H1 (cell line): Measurements from ENCODE around the gene DNASE1L1. TPM values are rescaled to one million over a fixed set of nuclear protein-coding genes. Genes with fewer than 3 reads are reported as not detected.

Source experiments
- CTCF ChIA-PET: fragments of 300-600 bp; sonication (Branson Sonifier 250); formaldehyde crosslinking; loops from one replicate; lab custom pipeline; 2021; ENCODE audit not compliant: partially characterized antibody; lab: Charles Lee
- POLR2A ChIA-PET: fragments of 300-600 bp; sonication (Branson Sonifier 250); formaldehyde crosslinking; loops from one replicate; lab custom pipeline; 2021; ENCODE audit warnings: inconsistent platforms; ENCODE audit not compliant: partially characterized antibody; lab: Charles Lee
- DNase-seq, 2 experiments: peaks; one replicate each; pipeline versions ENCODE4 v3.0.0 to v3.0.0-alpha.2; 2010 to 2022; ENCODE audit warnings: low spot score in 2 of 2, low read depth in 1 of 2, mixed read lengths in 1 of 2
- FAIRE-seq: peaks from 2 replicates; lab custom pipeline; 2011; peaks lifted over from hg19 to GRCh38; lab: Jason Lieb, UNC
- H2AFZ ChIP-seq: 2 replicates; pipeline ENCODE4 v1.8.1; 2012; ENCODE audit warnings: low read length, inconsistent platforms
- H2AK5ac ChIP-seq: 2 replicates; pipeline ENCODE4 v1.6.1; 2013; ENCODE audit warnings: low read depth, low read length
- H2BK120ac ChIP-seq: replicated peaks from 2 replicates; pipeline ENCODE3; 2013; ENCODE audit warnings: low read depth, low read length, inconsistent platforms
- H2BK12ac ChIP-seq: 2 replicates; pipeline ENCODE4 v1.6.1; 2013; ENCODE audit warnings: low read depth, low read length
- H2BK15ac ChIP-seq: 2 replicates; pipeline ENCODE4 v1.6.1; 2013; ENCODE audit warnings: low read length
- H2BK20ac ChIP-seq: 2 replicates; pipeline ENCODE4 v1.6.1; 2013; ENCODE audit warnings: low read length
- H2BK5ac ChIP-seq: 2 replicates; pipeline ENCODE4 v1.6.1; 2013; ENCODE audit warnings: low read depth, low read length
- H3K14ac ChIP-seq: 2 replicates; pipeline ENCODE4 v1.6.1; 2013; ENCODE audit warnings: inconsistent platforms; ENCODE audit not compliant: insufficient read length
- H3K18ac ChIP-seq: 2 replicates; pipeline ENCODE4 v1.6.1; 2013; ENCODE audit warnings: low read length; ENCODE audit errors: extremely low read depth
- H3K23ac ChIP-seq: 2 replicates; pipeline ENCODE4 v1.6.1; 2013; ENCODE audit warnings: inconsistent platforms; ENCODE audit not compliant: insufficient read length
- H3K23me2 ChIP-seq: 2 replicates; pipeline ENCODE4 v1.6.1; 2013; ENCODE audit warnings: low read depth, low read length
- H3K27ac ChIP-seq: 2 replicates; pipeline ENCODE4 v1.6.1; 2011; ENCODE audit warnings: low read depth, low read length, inconsistent platforms
- H3K27me3 ChIP-seq, 4 experiments: replicated peaks in 1 of 4; 1 replicate in 1 of 4; 2 replicates in 3 of 4; pipeline versions ENCODE4 v1.6.1 to v1.8.1; 2011 to 2013; ENCODE audit warnings: low read length in 3 of 4, mild to moderate bottlenecking in 3 of 4, inconsistent platforms in 2 of 4, mixed read lengths in 2 of 4, moderate library complexity in 1 of 4; ENCODE audit not compliant: control insufficient read depth in 3 of 4, insufficient read depth in 3 of 4; ENCODE audit errors: extremely low read depth in 1 of 4
- H3K36me3 ChIP-seq, 4 experiments: 2 replicates each; pipeline versions ENCODE4 v1.6.1 to v1.8.1; 2011 to 2013; ENCODE audit warnings: mild to moderate bottlenecking in 4 of 4, low read length in 3 of 4, moderate library complexity in 2 of 4, control low read depth in 1 of 4, inconsistent platforms in 1 of 4; ENCODE audit not compliant: insufficient read depth in 4 of 4, control insufficient read depth in 2 of 4
- H3K4ac ChIP-seq: replicated peaks from 2 replicates; pipeline ENCODE3; 2013; ENCODE audit warnings: low read length, low read depth, mixed read lengths, inconsistent platforms; ENCODE audit not compliant: insufficient read length
- H3K4me1 ChIP-seq, 4 experiments: replicated peaks in 1 of 4; 1 replicate in 1 of 4; 2 replicates in 3 of 4; pipeline versions ENCODE4 v1.6.1 to v1.8.1; 2011 to 2013; ENCODE audit warnings: low read length in 3 of 4, inconsistent platforms in 2 of 4, mixed read lengths in 1 of 4; ENCODE audit not compliant: insufficient read depth in 4 of 4, control insufficient read depth in 3 of 4
- H3K4me2 ChIP-seq, 2 experiments: 2 replicates each; pipeline versions ENCODE4 v1.6.1 to v1.8.1; 2011 to 2013; ENCODE audit warnings: low read depth in 2 of 2, low read length in 2 of 2, control low read depth in 1 of 2, inconsistent platforms in 1 of 2, mild to moderate bottlenecking in 1 of 2; ENCODE audit not compliant: insufficient read depth in 1 of 2
- H3K4me3 ChIP-seq, 4 experiments: fragments of 200-600, 300-600 bp in 1 of 4; sonication (generic), shearing (Covaris generic), sonication (Bioruptor Twin) in 1 of 4; 2 replicates each; pipeline versions ENCODE4 v1.5.1 to v1.8.1; 2011 to 2016; ENCODE audit warnings: low read length in 4 of 4, low read depth in 3 of 4, control low read depth in 2 of 4, inconsistent platforms in 2 of 4, mild to moderate bottlenecking in 2 of 4, mixed read lengths in 1 of 4, moderate library complexity in 1 of 4; ENCODE audit not compliant: insufficient read depth in 2 of 4; ENCODE audit errors: extremely low read depth in 1 of 4
- H3K56ac ChIP-seq: replicated peaks from 2 replicates; pipeline ENCODE3; 2013; ENCODE audit warnings: low read depth, mild to moderate bottlenecking, mixed read lengths, low read length, inconsistent platforms; ENCODE audit not compliant: insufficient read length
- H3K79me1 ChIP-seq: 2 replicates; pipeline ENCODE4 v1.6.1; 2013; ENCODE audit warnings: low read depth, low read length, control low read depth
- H3K79me2 ChIP-seq, 2 experiments: 2 replicates each; pipeline versions ENCODE4 v1.6.1 to v1.8.1; 2012 to 2013; ENCODE audit warnings: low read length in 2 of 2, mild to moderate bottlenecking in 2 of 2, inconsistent platforms in 1 of 2; ENCODE audit not compliant: insufficient read depth in 2 of 2, control insufficient read depth in 1 of 2
- H3K9ac ChIP-seq, 4 experiments: replicated peaks in 1 of 4; 1 replicate in 1 of 4; 2 replicates in 3 of 4; pipeline versions ENCODE4 v1.6.1 to v1.8.1; 2011 to 2013; ENCODE audit warnings: low read depth in 3 of 4, low read length in 3 of 4, control low read depth in 2 of 4, mild to moderate bottlenecking in 2 of 4, moderate library complexity in 2 of 4, inconsistent platforms in 1 of 4; ENCODE audit errors: extremely low read depth in 1 of 4
- H3K9me3 ChIP-seq, 2 experiments: 2 replicates each; pipeline versions ENCODE4 v1.6.1 to v1.8.1; 2012 to 2013; ENCODE audit warnings: mild to moderate bottlenecking in 2 of 2, moderate library complexity in 2 of 2, control low read depth in 1 of 2, inconsistent platforms in 1 of 2, low read depth in 1 of 2, low read length in 1 of 2, mixed read lengths in 1 of 2; ENCODE audit not compliant: insufficient read depth in 2 of 2
- H4K20me1 ChIP-seq, 2 experiments: replicated peaks in 1 of 2; 2 replicates each; pipeline versions ENCODE3 to v1.8.1; 2011 to 2013; ENCODE audit warnings: inconsistent platforms in 2 of 2, low read length in 2 of 2, mild to moderate bottlenecking in 1 of 2; ENCODE audit not compliant: insufficient read depth in 2 of 2, control insufficient read depth in 1 of 2
- H4K5ac ChIP-seq: 2 replicates; pipeline ENCODE4 v1.6.1; 2013; ENCODE audit warnings: low read length, low read depth, mixed read lengths, inconsistent platforms; ENCODE audit not compliant: insufficient read length
- H4K8ac ChIP-seq: 2 replicates; pipeline ENCODE4 v1.8.0; 2013; ENCODE audit warnings: mild to moderate bottlenecking, moderate library complexity, low read length, inconsistent platforms; ENCODE audit not compliant: insufficient read depth; ENCODE audit errors: extremely low read depth
- H4K91ac ChIP-seq: replicated peaks from 2 replicates; pipeline ENCODE3; 2013; ENCODE audit warnings: low read length, mixed read lengths, inconsistent platforms; ENCODE audit not compliant: insufficient read length
- JUN ChIP-seq: IDR thresholded peaks from 2 replicates; pipeline ENCODE4 v1.6.1; 2011; ENCODE audit warnings: low read depth, mild to moderate bottlenecking, improper control_type of control experiment, low read length
- KDM5A ChIP-seq: fragments of 200-600 bp; IDR thresholded peaks from 2 replicates; pipeline ENCODE4 v1.7.1; 2012; ENCODE audit warnings: mild to moderate bottlenecking, low read length, inconsistent platforms, mixed read lengths
- NANOG ChIP-seq: IDR thresholded peaks from 2 replicates; pipeline ENCODE4 v1.6.1; 2011; ENCODE audit warnings: low read length, low read depth, mild to moderate bottlenecking, inconsistent platforms; ENCODE audit not compliant: insufficient read depth, poor library complexity, severe bottlenecking
- RXRA ChIP-seq: IDR thresholded peaks from 2 replicates; pipeline ENCODE4 v1.6.1; 2011; ENCODE audit warnings: low read depth, mild to moderate bottlenecking, low read length, moderate library complexity; ENCODE audit not compliant: insufficient read depth
- WGBS, 2 experiments: shearing (Covaris generic) in 1 of 2; methylation state at CpG; one replicate each; pipeline versions ENCODE4 v1.1.6 to v1.1.7; 2013 to 2015; ENCODE audit warnings: low lambda C conversion rate in 2 of 2, mixed read lengths in 2 of 2, inconsistent platforms in 1 of 2, low coverage in 1 of 2, missing lambda C conversion rate in 1 of 2; ENCODE audit not compliant: insufficient replicate concordance in 2 of 2, insufficient coverage in 1 of 2, insufficient read length in 1 of 2; ENCODE audit errors: extremely low coverage in 1 of 2, missing lambda C conversion rate in 1 of 2; 5-methylcytosine and 5-hydroxymethylcytosine counted together
- polyA plus RNA-seq, 7 experiments: library from polyadenylated mRNA; depleted of rRNA in 3 of 7; stranded (reverse) in 5 of 7; unstranded in 2 of 7; fragments of >200 nt in 5 of 7; fragments of 200-250 nt in 2 of 7; gene quantifications; 1 replicate in 5 of 7; 2 replicates in 1 of 7; 4 replicates in 1 of 7; pipeline versions ENCODE4 v1.2.1 to v1.2.3, GENCODE V29; 2011 to 2013; ENCODE audit warnings: missing spikeins in 2 of 7, mixed read lengths in 2 of 7
- total RNA-seq: library from RNA; stranded (reverse); fragmentation: NEBNext Ultra II Directional; extraction: Animal tissue kit (Norgen Biotek cat#: 25700); gene quantifications from 2 replicates; pipeline ENCODE4 v1.2.1, GENCODE V29; 2021

DNASE1L1 gene
- total and polyA plus RNA-seq, 2 of the 8 experiments (the other 6 are each of a cell fraction or from before 2014, with no cell fraction given): 8.7 to 30.0 TPM

DNA sequence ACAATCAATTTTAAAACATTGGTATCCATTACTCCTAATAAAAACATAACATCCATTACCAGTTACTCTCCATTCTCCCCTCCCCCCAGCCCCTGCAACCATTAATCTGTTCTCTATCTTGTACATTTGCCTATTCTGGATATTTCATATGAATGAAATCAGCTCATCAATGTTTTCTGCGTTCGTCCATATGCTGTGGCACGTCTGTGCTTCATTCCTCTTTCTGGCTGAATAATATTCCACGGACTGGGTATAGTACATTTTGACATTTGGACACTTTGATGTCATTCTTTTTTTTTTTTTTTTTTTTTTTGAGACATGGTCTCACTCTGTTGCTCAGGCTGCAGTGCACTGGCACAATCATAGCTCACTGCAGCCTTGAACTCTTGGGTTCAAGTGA is 5.2 kb downstream of the DNASE1L1 start:
- FAIRE-seq: no peak
- H3K9me3 ChIP-seq: no peaks in the 10 kb centered on the region
- POLR2A ChIA-PET: interaction anchor here (7.9 kb wide), 1 partner anchor 15 kb away, joined by 76 read pairs; no protein-coding TSS in a partner anchor

More for the DNA sequence above, 5.2 kb downstream of the DNASE1L1 start:
- H3K4me3 ChIP-seq: no peak overlapping the region
- no peak overlapping the region for H4K5ac ChIP-seq
- H3K18ac ChIP-seq: no peak overlapping the region
- no peaks in the 10 kb centered on the region for H3K79me1 ChIP-seq
- H2BK20ac ChIP-seq: no peak overlapping the region
- peaks cover 6% of the 10 kb centered on the region; the same call in 1 of the 2 replicates for H3K23me2 ChIP-seq
- no peak overlapping the region for H2AFZ ChIP-seq
- no peak overlapping the region for H2BK12ac ChIP-seq
- no peak for DNase-seq
- no peak overlapping the region for H4K91ac ChIP-seq
- no peaks in the 10 kb centered on the region for H3K27me3 ChIP-seq
- no peak overlapping the region for H2BK120ac ChIP-seq
- TF ChIP-seq JUN (no peak), RXRA (no peak), KDM5A (no peak), NANOG (no peak)
- TF ChIP-seq, all 59 proteins: peak for 0
- no peak overlapping the region for H3K23ac ChIP-seq
- peaks cover 3 to 4% of the 10 kb centered on the region in 2 experiments for H4K20me1 ChIP-seq
- H2BK15ac ChIP-seq: no peak overlapping the region
- no peak overlapping the region for H2AK5ac ChIP-seq
- H3K4ac ChIP-seq: no peak overlapping the region
- peaks cover 0 to 9% (median 1%) of the 10 kb centered on the region in 4 experiments; a peak in 3 of 7 replicates for H3K4me1 ChIP-seq
- no peak overlapping the region for H2BK5ac ChIP-seq
- no peak overlapping the region for H3K56ac ChIP-seq
- H3K79me2 ChIP-seq: peaks cover 0 to 8% of the 10 kb centered on the region in 2 experiments; a peak in 2 of 4 replicates
- 98% methylated on average over 4 of the region's 4 CpGs; no CpG with 5 or more reads in 1 of the 2 experiments for WGBS, 2 experiments
- H3K9ac ChIP-seq: no peak overlapping the region
- no peak overlapping the region for H4K8ac ChIP-seq
- H3K14ac ChIP-seq: no peak overlapping the region
- H3K36me3 ChIP-seq: peaks cover 13 to 25% (median 19%) of the 10 kb centered on the region in 4 experiments
- no peak overlapping the region for H3K27ac ChIP-seq
- CTCF ChIA-PET: no interaction called here
- no peak overlapping the region for H3K4me2 ChIP-seq
